ENCODE measurements around the gene ZSWIM5.
"Not testable (repeated sequence)": the region's sequence is repeated elsewhere in the genome, so short reads cannot be mapped to it uniquely, and the experiment has no call there.

Gene ZSWIM5

GRCh38 chr1:45205011-45205909 is 1.1 kb downstream of the ZSWIM5 start:
- peak in 43 of 51 donors; percentile 2 to 74 (median 37) for DNase-seq

- DNase-seq = no peak
Observed at GRCh38 chr1:45200906-45201500, 5.4 kb downstream of the ZSWIM5 start.

GRCh38 chr1:45200435-45200834 is 6.0 kb downstream of the ZSWIM5 start:
- no peak for DNase-seq

- DNase-seq = no peak
Observed at GRCh38 chr1:45198185-45198584, 8.2 kb downstream of the ZSWIM5 start.

GRCh38 chr1:45196863-45197262 is 9.5 kb downstream of the ZSWIM5 start:
- no peak for DNase-seq

- DNase-seq = no peak
Observed at GRCh38 chr1:45191418-45191783, 15.0 kb downstream of the ZSWIM5 start.

GRCh38 chr1:45187725-45188124 is 18.7 kb downstream of the ZSWIM5 start:
- no peak for DNase-seq

- not testable (repeated sequence) for DNase-seq
Observed at GRCh38 chr1:45179918-45180519, 26.4 kb downstream of the ZSWIM5 start.

- DNase-seq = no peak
Observed at GRCh38 chr1:45177452-45177851, 29.0 kb downstream of the ZSWIM5 start.

GRCh38 chr1:45172764-45173163 is 33.6 kb downstream of the ZSWIM5 start:
- DNase-seq = no peak

GRCh38 chr1:45172005-45172404 is 34.4 kb downstream of the ZSWIM5 start:
- no peak for DNase-seq

GRCh38 chr1:45171575-45171974 is 34.8 kb downstream of the ZSWIM5 start:
- no peak for DNase-seq

GRCh38 chr1:45170151-45170742 is 36.2 kb downstream of the ZSWIM5 start:
- DNase-seq = no peak

- DNase-seq = not testable (repeated sequence)
Observed at GRCh38 chr1:45167947-45168346, 38.5 kb downstream of the ZSWIM5 start.

GRCh38 chr1:45164307-45164706 is 42.1 kb downstream of the ZSWIM5 start:
- DNase-seq = not testable (repeated sequence)

- DNase-seq = not testable (repeated sequence)
Observed at GRCh38 chr1:45163111-45163510, 43.3 kb downstream of the ZSWIM5 start.

- DNase-seq = not testable (repeated sequence)
Observed at GRCh38 chr1:45162041-45163035, 44.1 kb downstream of the ZSWIM5 start.

- DNase-seq = no peak
Observed at GRCh38 chr1:45155957-45156356, 50.4 kb downstream of the ZSWIM5 start.

GRCh38 chr1:45155423-45155822 is 51.0 kb downstream of the ZSWIM5 start:
- no peak for DNase-seq

GRCh38 chr1:45152126-45152525 is 54.3 kb downstream of the ZSWIM5 start:
- DNase-seq = no peak
